ENCODE data around the gene GPC5. TPM values are rescaled to one million over a fixed set of nuclear protein-coding genes. Genes with fewer than 3 reads are reported as not detected.

The GPC5 gene
- total and polyA plus RNA-seq, 9 of the 15 experiments (the other 6 are each of a cell fraction or from before 2014, with no cell fraction given), result 0.18 to 0.27 TPM; not detected in 7

DNA sequence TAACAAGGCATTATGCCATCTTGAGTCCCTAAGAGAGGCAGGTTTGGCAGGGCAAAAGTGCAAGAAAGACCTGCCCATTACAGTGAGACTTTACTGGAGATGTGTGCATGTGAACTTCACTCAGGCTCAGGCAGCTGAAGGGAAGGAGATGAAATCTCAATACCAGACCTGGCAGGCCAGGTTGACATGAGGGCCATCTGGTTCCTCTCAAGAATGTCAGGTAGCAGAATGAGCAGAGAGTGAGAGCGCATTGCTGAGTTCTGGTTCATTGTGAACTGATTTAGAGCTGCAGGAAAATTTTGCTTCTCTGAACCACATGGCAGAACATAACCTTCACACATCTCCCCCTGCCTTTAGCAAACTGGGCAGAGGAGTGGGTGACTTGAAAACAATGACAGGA lies 406.3 kb downstream of the GPC5 start (continued):
- TF ChIP-seq TAF1 (IDR thresholded peaks at IDR 0.05; ENCODE audit: control insufficient read depth, extremely low read depth, insufficient read depth, low read length, severe bottlenecking) (no peak), BRD4 (IDR thresholded peaks at IDR 0.05) (no peak), DLX4 (CRISPR knock-in tag; IDR thresholded peaks at IDR 0.05) (0 out of 2 replicates have a peak, but pooled peaks have one; percentile 43), ZFPM2 (CRISPR knock-in tag; IDR thresholded peaks at IDR 0.05) (no peak), HMG20B (CRISPR knock-in tag; IDR thresholded peaks at IDR 0.05) (no peak)
- TF ChIP-seq, protein P1, sequence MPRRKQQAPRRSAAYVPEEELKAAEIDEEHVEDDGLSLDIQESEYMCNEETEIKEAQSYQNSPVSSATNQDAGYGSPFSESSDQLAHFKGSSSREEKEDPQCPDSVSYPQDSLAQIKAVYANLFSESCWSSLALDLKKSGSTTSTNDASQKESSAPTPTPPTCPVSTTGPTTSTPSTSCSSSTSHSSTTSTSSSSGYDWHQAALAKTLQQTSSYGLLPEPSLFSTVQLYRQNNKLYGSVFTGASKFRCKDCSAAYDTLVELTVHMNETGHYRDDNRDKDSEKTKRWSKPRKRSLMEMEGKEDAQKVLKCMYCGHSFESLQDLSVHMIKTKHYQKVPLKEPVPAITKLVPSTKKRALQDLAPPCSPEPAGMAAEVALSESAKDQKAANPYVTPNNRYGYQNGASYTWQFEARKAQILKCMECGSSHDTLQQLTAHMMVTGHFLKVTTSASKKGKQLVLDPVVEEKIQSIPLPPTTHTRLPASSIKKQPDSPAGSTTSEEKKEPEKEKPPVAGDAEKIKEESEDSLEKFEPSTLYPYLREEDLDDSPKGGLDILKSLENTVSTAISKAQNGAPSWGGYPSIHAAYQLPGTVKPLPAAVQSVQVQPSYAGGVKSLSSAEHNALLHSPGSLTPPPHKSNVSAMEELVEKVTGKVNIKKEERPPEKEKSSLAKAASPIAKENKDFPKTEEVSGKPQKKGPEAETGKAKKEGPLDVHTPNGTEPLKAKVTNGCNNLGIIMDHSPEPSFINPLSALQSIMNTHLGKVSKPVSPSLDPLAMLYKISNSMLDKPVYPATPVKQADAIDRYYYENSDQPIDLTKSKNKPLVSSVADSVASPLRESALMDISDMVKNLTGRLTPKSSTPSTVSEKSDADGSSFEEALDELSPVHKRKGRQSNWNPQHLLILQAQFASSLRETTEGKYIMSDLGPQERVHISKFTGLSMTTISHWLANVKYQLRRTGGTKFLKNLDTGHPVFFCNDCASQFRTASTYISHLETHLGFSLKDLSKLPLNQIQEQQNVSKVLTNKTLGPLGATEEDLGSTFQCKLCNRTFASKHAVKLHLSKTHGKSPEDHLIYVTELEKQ (CRISPR knock-in tag; IDR thresholded peaks at IDR 0.05), result no peak

DNA sequence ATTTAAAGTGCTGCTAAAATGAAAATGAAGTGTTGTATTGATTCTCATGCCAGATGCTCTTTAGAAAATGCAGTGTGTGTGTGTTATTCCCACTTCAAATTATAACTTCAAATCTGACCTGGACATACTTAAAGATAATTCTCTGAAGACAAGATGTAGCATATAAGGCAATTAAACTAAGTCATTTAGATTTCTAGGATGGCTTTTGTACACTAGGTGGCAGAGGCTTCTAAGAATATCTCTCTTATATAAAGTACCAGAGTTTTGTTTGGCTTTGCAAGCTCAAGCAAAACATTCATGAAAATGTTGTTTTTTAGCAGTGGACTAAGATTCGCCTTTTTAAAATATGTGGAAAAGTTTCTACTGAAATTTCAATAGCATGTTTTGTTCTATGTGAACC lies 407.2 kb downstream of the GPC5 start:
- H3K27ac ChIP-seq (ENCODE audit: extremely low read depth, low read depth, low read length), result no peak overlapping the region
- in situ Hi-C loops (cut with MboI) (no loop called here), intact Hi-C loops (cut with micrococcal nuclease) (loop anchor here (5.0 kb wide), 1 partner anchor 113 kb away; no protein-coding TSS in a partner anchor)
- H3K36me3 ChIP-seq (ENCODE audit: control insufficient read depth, insufficient read depth, low read length), result no peaks in the 10 kb centered on the region
- 0% methylated on average over 1 of the region's 1 CpG for WGBS (ENCODE audit: insufficient coverage, low coverage, missing lambda C conversion rate)
- H3K4me3 ChIP-seq, result no peak overlapping the region
- no TSS peak for BruUV-seq (replicated peaks)
- POLR2A ChIA-PET, result interaction anchor here (0.6 kb wide), 1 partner anchor 56 kb away, joined by 3 read pairs; no protein-coding TSS in a partner anchor
- H3K4me1 ChIP-seq (replicated peaks in 1 of 2; ENCODE audit: control insufficient read depth in 2 of 2, insufficient read depth in 2 of 2, low read length in 2 of 2), result no peaks in the 10 kb centered on the region
- TF ChIP-seq, protein P2, sequence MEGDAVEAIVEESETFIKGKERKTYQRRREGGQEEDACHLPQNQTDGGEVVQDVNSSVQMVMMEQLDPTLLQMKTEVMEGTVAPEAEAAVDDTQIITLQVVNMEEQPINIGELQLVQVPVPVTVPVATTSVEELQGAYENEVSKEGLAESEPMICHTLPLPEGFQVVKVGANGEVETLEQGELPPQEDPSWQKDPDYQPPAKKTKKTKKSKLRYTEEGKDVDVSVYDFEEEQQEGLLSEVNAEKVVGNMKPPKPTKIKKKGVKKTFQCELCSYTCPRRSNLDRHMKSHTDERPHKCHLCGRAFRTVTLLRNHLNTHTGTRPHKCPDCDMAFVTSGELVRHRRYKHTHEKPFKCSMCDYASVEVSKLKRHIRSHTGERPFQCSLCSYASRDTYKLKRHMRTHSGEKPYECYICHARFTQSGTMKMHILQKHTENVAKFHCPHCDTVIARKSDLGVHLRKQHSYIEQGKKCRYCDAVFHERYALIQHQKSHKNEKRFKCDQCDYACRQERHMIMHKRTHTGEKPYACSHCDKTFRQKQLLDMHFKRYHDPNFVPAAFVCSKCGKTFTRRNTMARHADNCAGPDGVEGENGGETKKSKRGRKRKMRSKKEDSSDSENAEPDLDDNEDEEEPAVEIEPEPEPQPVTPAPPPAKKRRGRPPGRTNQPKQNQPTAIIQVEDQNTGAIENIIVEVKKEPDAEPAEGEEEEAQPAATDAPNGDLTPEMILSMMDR (IDR thresholded peaks at IDR 0.05 in 2 of 3, conservative IDR thresholded peaks at IDR 0.05 in 1 of 3; ENCODE audit: insufficient read depth in 2 of 3, low read depth in 1 of 3, low read length in 3 of 3), result peak in 1 of 3 experiments; percentile 23; a peak in 1 of 6 replicates
- no peak for TF ChIP-seq ZNF707 (CRISPR knock-in tag; conservative IDR thresholded peaks at IDR 0.05)
- no peak for TF ChIP-seq CTBP1 (IDR thresholded peaks at IDR 0.05; ENCODE audit: borderline replicate concordance)
- peak in 1 of 2 experiments; percentile 16; a peak in 2 of 4 replicates for TF ChIP-seq RAD21 (CRISPR knock-in tag; conservative IDR thresholded peaks at IDR 0.05 in 1 of 2, IDR thresholded peaks at IDR 0.05 in 1 of 2)
- no peak for TF ChIP-seq ZBTB43 (CRISPR knock-in tag; IDR thresholded peaks at IDR 0.05)
- no peak for TF ChIP-seq ZNF212 (CRISPR knock-in tag; IDR thresholded peaks at IDR 0.05)
- TF ChIP-seq EP300 (IDR thresholded peaks at IDR 0.05; ENCODE audit: low read length), result no peak
- CTCF ChIA-PET (ENCODE audit: low intra/inter-chr PET ratio), result interaction anchor here (0.6 kb wide), 1 partner anchor 183 kb away, joined by 4 read pairs; no protein-coding TSS in a partner anchor
- H3K9ac ChIP-seq (ENCODE audit: insufficient read depth in 1 of 2, low read depth in 2 of 2, low read length in 2 of 2), result no peak overlapping the region
- no peaks in the 10 kb centered on the region; the same call in 1 of the 2 replicates for H3K9me3 ChIP-seq (replicated peaks; ENCODE audit: control insufficient read depth, insufficient read depth, low read depth, low read length)
- no peak for FAIRE-seq
- H3K4me2 ChIP-seq (ENCODE audit: insufficient read depth, low read length), result no peak overlapping the region
- 0 out of 3 replicates have a peak, but pooled peaks have one; percentile 32 for ATAC-seq
- no peaks in the 10 kb centered on the region for H3K27me3 ChIP-seq (ENCODE audit: control insufficient read depth in 2 of 2, insufficient read depth in 2 of 2, low read length in 2 of 2)
- no peaks in the 10 kb centered on the region for H4K20me1 ChIP-seq (replicated peaks; ENCODE audit: control insufficient read depth, insufficient read depth, low read length)
- DNase-seq (ENCODE audit: extremely low read depth in 1 of 4, low spot score in 3 of 4), result no peak
- H3K9me1 ChIP-seq (ENCODE audit: control insufficient read depth, insufficient read depth, low read length), result no peaks in the 10 kb centered on the region
- no peak overlapping the region for H2AFZ ChIP-seq (ENCODE audit: low read depth, low read length)
- no peaks in the 10 kb centered on the region for H3K79me2 ChIP-seq (ENCODE audit: control insufficient read depth, insufficient read depth, low read length)
